GM23338 (cell line): ENCODE results near the gene SPAG7.

Experiments
- CREB1 ChIP-seq: fragments of 250-450 bp; sonication (Bioruptor Pico); IDR thresholded peaks from 2 replicates; pipeline ENCODE4 v1.5.0; 2020; ENCODE audit warnings: low read depth, mild to moderate bottlenecking, moderate library complexity
- EZH2 ChIP-seq: fragments of 200-600 bp; sonication (generic); IDR thresholded peaks from one replicate; pipeline ENCODE4 v1.8.0; 2017; ENCODE audit warnings: antibody characterized with exemption, mild to moderate bottlenecking, low read depth; ENCODE audit not compliant: unreplicated experiment
- EZH2phosphoT487 ChIP-seq: fragments of 200-600 bp; sonication (generic); IDR thresholded peaks from one replicate; pipeline ENCODE4 v1.8.1; 2018; ENCODE audit warnings: antibody characterized with exemption; ENCODE audit not compliant: unreplicated experiment
- JUNB ChIP-seq: IDR thresholded peaks from one replicate; pipeline ENCODE4 v1.6.1; 2016; ENCODE audit warnings: antibody characterized with exemption; ENCODE audit not compliant: unreplicated experiment
- POLR2AphosphoS5 ChIP-seq: IDR thresholded peaks from 2 replicates; pipeline ENCODE4 v1.6.1; 2016; ENCODE audit warnings: antibody characterized with exemption, low read depth
- REST ChIP-seq: IDR thresholded peaks from one replicate; pipeline ENCODE4 v1.6.1; 2018; ENCODE audit warnings: antibody characterized with exemption; ENCODE audit not compliant: unreplicated experiment
- ZNF114 ChIP-seq: fragments of 250-450 bp; sonication (Bioruptor Pico); IDR thresholded peaks from 2 replicates; pipeline ENCODE4 v1.5.0; 2020; ENCODE audit warnings: mild to moderate bottlenecking, moderate library complexity
- ZNF331 ChIP-seq: fragments of 250-450 bp; sonication (Bioruptor Pico); IDR thresholded peaks from 2 replicates; pipeline ENCODE4 v1.5.0; 2020; ENCODE audit warnings: low read depth, mild to moderate bottlenecking, moderate library complexity
- TF ChIP-seq, protein P1 (sequence below), 2 experiments: fragments of 200-600 bp in 1 of 2; sonication (generic) in 1 of 2; conservative IDR thresholded peaks; 2 replicates each; pipeline versions ENCODE4 v1.5.1 to v1.6.1; 2016 to 2017; ENCODE audit warnings: antibody characterized with exemption in 2 of 2, low read depth in 2 of 2, mild to moderate bottlenecking in 2 of 2, moderate library complexity in 1 of 2
- TF ChIP-seq, protein P2 (sequence below): IDR thresholded peaks from 2 replicates; pipeline ENCODE4 v1.6.1; 2016; ENCODE audit warnings: antibody characterized with exemption

DNA sequence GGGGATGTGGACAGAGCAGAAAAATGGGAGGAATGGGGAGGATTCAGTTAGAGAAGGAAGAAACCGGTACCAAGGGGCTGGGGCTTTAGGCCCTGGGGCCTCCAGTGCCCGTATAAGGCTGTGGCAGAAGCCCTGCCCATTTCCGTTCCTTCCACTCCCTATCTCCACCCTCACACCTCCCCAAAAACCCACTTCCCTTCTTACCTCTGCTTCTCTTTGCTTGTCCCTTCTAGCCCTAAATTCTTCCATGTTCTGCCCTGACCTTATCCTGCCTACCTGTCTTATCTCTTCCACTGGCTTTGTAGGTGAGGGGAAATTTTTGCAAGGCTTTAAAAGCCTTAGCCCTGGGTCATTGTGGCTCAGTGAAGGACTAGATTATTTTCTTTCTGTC is 23.5 kb downstream of the SPAG7 start:
- TF ChIP-seq, protein P1, sequence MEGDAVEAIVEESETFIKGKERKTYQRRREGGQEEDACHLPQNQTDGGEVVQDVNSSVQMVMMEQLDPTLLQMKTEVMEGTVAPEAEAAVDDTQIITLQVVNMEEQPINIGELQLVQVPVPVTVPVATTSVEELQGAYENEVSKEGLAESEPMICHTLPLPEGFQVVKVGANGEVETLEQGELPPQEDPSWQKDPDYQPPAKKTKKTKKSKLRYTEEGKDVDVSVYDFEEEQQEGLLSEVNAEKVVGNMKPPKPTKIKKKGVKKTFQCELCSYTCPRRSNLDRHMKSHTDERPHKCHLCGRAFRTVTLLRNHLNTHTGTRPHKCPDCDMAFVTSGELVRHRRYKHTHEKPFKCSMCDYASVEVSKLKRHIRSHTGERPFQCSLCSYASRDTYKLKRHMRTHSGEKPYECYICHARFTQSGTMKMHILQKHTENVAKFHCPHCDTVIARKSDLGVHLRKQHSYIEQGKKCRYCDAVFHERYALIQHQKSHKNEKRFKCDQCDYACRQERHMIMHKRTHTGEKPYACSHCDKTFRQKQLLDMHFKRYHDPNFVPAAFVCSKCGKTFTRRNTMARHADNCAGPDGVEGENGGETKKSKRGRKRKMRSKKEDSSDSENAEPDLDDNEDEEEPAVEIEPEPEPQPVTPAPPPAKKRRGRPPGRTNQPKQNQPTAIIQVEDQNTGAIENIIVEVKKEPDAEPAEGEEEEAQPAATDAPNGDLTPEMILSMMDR (conservative IDR thresholded peaks at IDR 0.05; ENCODE audit: low read depth in 2 of 2) = no peak
- no peak for TF ChIP-seq EZH2
- TF ChIP-seq POLR2AphosphoS5 = no peak
- TF ChIP-seq CREB1 (CRISPR knock-in tag) = no peak
- TF ChIP-seq REST = no peak
- no peak for TF ChIP-seq EZH2phosphoT487
- no peak for TF ChIP-seq ZNF114 (CRISPR knock-in tag)
- TF ChIP-seq JUNB = no peak
- TF ChIP-seq, protein P2, sequence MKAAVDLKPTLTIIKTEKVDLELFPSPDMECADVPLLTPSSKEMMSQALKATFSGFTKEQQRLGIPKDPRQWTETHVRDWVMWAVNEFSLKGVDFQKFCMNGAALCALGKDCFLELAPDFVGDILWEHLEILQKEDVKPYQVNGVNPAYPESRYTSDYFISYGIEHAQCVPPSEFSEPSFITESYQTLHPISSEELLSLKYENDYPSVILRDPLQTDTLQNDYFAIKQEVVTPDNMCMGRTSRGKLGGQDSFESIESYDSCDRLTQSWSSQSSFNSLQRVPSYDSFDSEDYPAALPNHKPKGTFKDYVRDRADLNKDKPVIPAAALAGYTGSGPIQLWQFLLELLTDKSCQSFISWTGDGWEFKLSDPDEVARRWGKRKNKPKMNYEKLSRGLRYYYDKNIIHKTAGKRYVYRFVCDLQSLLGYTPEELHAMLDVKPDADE = no peak
- no peak for TF ChIP-seq ZNF331 (CRISPR knock-in tag)
